GM21576 (cell line): ENCODE results near the gene DGCR6.
A peak's percentile ranks its signal among the peaks of the same experiment; 100 is the strongest.
"Not testable (repeated sequence)": the region's sequence is repeated elsewhere in the genome, so short reads cannot be mapped to it uniquely, and the experiment has no call there.

Experiments used
- ATAC-seq: cut with Tn5 transposase; IDR thresholded peaks from one replicate; pipeline ENCODE4 v1.9.1; 2021; ENCODE audit warnings: mild to moderate bottlenecking, moderate library complexity; ENCODE audit not compliant: unreplicated experiment

The DGCR6 gene

DNA sequence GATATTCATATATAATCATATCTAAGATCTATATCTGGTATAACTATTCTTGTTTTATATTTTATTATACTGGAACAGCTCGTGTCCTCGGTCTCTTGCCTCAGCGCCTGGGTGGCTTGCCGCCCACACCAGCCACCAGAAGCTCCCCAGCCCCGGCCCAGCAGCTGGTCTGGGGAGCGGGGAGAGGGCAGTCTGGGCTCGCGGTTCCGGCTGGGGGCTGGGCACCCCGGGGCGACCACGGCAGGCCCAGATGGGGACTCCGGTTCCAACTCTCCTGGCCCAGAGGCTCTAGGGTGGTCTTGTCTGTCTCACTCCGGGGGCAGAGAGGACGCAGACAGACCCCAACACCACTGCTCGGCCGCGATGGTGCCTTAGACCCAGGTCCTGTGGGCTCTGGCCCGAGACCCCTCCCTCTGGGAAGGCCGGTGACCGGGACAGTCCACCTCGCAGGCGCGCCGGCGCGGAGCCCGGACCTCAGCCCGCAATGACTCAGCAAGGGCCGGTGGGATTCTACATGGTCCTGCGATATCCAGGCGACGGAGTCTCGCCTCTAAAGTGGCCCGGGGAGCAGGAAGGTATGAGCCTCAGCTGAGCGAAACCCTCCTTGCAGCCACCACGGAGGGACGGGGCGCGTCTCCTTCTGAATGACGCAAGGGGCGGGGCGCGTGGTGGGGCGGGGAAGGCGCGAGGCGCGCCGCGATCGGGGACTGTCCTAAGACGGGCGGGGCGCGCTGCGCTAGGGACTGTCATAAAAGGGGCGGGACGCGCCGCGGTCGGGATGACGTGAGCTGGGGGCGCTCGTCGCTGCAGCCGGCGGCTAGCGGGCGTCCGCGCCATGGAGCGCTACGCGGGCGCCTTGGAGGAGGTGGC lies at the start of gene DGCR6:
TSS of gene DGCR6 (plus strand) at position 781 of the 870 bp plus-strand sequence. CDS start at position 836, 55 bp downstream.
- peak; percentile 91 for ATAC-seq

DNA sequence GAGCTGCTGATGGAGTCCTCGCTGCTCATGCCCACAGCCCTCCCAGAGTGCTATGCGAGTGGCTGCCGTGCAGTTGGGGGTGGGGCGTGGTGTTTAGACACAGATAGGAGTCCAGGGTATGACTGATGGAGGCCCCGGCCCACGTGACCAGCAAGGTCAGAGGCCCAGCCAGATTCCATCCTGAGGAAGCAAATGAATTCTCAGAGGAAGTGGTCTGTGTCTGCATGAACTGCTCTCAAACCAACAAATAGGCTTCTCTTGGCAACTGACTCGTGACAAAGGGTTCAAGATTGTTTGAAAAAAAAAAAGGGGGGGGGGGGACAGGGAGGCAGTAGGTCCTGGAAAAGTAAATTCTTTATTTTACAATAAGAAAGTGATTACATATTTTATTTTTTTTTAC lies 46.8 kb upstream of the DGCR6 start:
- not testable (repeated sequence) for ATAC-seq

DNA sequence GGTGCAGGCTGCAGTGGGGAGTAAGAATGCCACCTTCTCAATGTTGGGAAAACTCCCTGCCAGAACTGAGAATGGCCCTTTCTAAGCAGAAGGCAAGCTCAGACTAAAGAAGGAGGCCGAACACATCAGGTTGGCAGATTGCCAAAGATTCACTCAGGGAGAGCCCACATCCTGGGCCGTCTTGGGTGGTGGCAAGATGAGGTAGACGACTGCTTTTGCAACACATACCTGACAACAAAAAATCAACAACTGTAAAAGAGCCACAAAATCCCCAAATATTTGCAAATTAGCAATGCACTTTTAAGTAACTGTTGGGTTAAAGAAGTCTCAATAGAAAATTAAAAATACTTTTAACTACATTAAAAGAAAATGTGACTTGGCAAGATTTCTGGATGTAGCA lies 24.9 kb upstream of the DGCR6 start:
- not testable (repeated sequence) for ATAC-seq

DNA sequence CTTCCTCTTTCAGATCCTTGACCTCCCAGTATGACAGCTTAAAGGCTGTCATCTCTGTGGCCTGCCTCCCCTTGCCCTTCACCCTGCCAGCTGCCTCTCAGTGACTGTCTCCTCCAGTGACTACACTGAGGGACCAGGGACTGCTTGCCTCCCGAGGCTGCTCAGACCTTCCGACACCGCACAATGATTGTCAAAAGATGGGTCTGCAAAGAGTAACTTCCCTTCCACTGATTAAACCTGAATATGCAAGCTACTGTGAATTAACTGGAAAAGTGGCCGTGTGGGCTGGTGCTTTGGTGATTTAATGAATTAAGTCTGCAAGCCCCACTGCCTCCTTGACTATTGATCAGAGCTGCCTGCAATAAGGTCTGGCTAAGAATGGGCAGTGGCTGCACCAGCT lies 21.7 kb upstream of the DGCR6 start:
- not testable (repeated sequence) for ATAC-seq

DNA sequence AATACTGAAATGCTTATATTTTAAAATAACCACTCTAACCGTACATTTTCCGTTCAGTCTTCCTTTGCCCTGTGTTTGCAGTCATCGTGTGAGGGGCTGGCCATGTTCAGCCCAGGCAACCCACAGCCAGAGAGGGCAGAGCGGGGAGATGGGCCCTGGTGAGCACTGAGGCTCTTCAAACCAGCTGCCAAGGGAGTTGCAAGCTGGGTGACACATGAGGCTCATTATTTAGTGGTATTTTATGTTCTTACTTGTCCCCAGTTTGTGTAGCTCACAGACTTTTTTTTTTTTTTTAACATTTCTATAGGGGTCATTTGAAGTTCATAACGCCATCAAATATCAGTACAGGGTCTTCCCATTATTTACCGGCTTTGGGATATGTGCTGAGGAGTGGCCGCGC lies 18.0 kb upstream of the DGCR6 start:
- ATAC-seq: no peak

DNA sequence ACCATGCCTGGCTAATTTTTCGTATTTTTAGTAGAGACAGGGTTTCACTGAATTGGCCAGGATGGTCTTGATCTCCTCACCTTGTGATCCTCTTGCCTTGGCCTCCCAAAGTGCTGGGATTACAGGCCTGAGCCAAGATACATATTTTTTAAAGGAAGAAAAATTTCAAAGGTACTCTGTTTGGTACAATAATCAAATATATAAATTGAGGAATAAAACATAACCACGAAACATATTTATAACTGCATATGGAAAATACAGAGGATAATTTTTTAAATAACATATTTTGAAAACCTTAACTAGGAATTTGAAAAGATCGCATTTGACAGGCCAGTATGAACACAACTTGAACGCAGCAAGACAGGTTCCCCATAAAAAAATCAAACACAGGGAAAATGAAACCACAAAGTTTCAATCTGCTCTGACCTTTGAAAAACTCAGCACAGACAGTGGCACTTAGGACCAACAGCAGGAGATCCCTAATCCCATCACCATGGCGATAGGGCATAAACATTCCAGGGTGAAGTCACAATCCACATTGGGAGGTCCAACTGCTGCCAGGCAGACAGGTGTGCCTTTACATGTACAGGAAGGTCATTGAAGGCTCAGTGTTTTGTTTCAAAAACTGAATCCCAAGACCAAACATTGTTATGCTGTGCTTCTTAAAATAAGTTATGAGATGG lies 15.5 kb upstream of the DGCR6 start:
- ATAC-seq: not testable (repeated sequence)

DNA sequence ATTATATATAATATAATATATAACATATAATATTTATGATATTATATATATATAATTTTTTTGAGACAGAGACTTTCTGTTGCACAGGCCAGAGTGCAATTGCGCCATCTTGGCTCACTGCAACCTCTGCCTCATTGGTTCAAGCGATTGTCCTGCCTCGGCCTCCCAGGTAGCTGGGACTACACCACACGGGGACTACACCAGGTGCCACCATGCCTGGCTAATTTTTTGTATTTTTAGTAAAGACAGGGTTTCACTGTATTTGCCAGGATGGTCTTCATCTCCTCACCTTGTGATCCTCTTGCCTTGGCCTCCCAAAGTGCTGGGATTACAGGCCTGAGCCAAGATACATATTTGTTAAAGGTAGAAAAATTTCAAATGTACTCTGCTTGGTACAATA lies 12.3 kb upstream of the DGCR6 start:
- not testable (repeated sequence) for ATAC-seq

DNA sequence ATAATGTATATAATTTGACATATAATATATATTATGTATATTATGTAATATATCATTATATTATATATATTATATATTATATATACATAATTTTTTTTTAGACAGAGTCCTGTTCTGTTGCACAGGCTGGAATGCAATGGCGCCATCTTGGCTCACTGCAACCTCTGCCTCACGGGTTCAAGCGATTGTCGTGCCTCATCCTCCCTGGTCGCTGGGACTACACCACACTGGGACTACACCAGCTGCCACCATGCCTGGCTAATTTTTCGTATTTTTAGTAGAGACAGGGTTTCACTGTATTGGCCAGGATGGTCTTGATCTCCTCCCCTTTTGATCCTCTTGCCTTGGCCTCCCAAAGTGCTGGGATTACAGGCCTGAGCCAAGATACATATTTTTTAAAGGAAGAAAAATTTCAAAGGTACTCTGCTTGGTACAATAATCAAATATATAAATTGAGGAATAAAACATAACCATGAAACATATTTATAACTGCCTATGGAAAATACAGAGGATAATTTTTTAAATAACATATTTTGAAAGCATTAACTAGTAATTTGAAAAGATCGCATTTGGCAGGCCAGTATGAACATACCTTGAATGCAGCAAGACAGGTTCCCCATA lies 10.0 kb upstream of the DGCR6 start:
- not testable (repeated sequence) for ATAC-seq

DNA sequence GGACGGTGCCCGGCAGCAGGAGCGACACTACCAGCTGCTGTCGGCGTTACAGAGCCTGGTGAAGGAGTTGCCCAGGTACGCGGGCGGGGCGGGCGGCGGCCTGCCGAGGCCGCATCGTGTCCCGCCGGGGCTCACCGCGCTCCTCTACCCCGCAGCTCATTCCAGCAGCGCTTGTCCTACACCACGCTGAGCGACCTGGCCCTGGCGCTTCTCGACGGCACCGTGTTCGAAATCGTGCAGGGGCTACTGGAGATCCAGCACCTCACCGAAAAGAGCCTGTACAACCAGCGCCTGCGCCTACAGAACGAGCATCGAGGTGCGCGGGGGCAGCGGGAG lies 258 bp downstream of the DGCR6 start:
- ATAC-seq: not testable (repeated sequence)

DNA sequence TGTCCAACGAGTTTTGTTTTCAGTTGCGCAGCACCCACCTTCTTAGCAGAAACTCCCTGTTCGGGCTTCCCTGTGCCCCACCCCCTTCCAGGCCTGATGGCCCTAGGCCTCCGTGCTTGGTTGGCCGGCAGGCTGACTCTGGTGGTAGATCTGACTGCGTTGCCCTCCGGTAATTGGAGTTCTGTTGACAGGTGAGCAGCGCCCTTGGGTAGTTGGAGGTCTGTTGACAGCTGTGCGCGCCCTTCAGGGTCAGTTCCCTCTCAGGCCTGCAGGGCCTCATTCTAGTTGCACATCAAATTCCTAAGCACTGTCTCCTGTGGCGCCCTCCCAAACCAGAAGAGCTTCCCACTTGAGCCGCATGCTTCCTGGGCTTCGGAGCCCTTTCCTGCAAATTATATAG lies 776 bp downstream of the DGCR6 start:
- no peak for ATAC-seq

DNA sequence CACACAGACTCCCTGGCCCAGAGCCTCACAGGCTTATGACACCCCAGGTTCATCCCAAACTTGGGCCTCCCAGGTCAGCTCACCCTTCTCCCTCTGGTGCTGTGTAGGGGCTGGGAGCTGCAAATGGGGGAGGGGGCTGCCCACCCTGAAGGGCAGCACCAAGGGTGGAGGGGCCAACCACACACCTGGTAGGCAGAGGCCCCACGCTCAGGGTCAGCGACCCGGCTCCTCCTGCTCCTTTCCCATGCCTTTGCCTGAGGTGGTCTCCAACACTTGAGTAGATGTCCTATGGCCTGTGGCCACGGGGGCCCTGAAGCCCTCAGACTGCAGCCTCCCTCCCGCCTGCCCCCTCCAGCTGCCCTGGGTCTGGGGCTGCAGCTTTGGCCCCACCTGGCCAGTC lies 3.4 kb downstream of the DGCR6 start:
- no peak for ATAC-seq

DNA sequence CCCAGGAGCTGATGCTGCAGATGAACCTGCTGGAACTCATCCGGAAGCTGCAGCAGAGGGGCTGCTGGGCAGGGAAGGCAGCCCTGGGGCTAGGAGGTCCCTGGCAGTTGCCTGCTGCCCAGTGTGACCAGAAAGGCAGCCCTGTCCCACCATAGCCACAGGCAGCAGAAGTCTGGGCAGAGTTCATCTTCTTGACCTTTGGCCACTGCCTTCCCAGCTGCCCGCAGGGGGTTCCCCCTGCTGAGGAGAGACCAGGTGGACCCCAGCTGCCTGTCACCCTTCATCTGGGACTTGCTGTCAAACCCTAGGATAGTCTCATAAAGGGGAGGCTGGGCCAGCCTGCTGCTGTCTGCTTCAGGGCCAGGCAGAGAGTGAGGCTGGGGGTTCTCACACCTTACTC lies 5.4 kb downstream of the DGCR6 start:
- ATAC-seq: not testable (repeated sequence)

DNA sequence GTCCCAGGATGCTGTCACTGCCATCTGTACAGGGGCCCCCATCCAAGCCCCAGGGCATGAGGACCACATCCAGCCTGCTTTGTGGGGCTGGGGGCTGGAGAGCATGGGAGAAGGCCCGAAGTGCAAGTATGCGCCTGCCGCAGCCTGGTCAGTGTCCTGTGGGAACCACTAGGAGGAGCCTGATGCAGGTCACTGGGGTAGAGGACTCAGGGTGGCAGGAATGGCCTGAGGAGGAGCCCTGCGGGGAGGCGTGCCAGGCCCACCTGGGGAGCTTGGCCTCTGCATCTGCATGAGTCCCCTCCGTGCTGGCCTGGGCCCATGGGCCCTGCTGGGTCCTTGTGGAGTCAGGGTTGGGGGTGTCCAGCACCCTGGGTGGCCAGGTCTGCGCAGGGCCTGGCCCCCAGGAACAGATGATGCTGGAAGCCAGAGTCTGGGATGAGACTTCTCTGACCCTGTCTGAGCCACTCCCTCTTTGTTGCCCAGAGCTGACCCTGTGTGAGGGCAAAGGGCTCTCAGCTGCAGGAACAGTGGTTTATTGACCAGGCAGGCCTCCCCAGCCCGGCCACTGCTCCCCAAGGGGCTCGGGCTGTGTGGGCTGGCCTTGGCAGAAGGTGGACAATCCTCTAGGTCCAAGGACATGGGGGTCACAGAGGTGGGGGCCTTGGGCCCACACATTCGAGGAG lies 6.3 kb downstream of the DGCR6 start:
- not testable (repeated sequence) for ATAC-seq

DNA sequence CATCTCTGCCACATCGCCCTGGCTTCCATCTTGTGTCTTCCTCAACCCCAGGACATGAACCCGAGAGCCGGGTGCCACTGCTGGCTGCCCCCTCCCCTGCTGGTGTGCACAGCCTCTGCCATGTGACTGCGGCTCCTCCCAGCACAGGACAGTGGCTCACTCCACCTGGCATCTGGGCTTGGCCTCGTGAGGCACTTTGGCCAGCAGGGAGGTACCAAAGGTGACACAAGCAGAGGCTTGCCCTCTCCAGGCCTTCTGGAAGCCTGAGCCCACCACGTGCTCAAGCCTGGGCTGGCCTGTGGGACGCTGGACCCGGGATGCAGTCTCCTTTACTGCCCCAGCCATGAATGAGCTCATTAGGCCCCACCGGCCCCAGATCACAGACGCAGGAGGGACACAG lies 8.4 kb downstream of the DGCR6 start:
- not testable (repeated sequence) for ATAC-seq

DNA sequence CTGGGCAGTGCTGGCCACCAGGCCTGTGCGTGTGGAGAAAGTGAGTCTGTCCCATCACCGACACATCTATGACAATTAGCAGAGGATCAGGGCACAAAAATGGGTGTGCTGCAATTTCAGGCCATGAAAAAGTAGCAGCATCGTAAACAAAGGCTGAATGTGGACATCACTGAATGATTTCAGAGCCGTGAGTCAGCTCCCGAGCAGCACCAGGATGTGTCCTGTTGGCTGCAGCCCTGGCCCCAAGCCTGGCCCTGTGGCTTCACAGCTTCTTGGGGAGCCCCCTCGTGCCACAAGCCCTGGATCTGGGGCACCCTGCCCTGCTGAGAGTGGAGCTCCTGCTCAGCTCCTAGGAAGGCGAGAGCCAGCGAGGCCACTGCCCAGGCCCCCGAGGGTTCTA lies 9.4 kb downstream of the DGCR6 start:
- not testable (repeated sequence) for ATAC-seq

DNA sequence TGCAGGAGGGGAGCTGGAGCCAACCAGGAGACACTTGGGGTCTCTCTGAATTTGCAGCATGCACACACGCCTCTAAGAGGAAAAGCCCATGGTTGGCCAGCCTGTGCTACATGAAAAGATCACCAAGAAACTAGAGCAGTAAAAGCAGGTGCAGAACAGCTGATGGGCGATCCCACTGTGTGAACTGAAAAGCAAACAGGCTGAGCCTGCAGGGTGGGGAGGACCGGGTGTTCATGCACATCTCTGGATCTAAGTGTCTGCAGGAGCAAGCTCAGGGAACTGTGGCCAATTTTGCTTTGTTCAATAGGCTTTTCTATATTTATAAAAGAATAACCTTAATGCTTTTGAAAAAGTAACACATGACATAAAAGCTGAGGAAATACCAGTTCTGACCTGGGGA lies 11.7 kb downstream of the DGCR6 start:
- not testable (repeated sequence) for ATAC-seq

DNA sequence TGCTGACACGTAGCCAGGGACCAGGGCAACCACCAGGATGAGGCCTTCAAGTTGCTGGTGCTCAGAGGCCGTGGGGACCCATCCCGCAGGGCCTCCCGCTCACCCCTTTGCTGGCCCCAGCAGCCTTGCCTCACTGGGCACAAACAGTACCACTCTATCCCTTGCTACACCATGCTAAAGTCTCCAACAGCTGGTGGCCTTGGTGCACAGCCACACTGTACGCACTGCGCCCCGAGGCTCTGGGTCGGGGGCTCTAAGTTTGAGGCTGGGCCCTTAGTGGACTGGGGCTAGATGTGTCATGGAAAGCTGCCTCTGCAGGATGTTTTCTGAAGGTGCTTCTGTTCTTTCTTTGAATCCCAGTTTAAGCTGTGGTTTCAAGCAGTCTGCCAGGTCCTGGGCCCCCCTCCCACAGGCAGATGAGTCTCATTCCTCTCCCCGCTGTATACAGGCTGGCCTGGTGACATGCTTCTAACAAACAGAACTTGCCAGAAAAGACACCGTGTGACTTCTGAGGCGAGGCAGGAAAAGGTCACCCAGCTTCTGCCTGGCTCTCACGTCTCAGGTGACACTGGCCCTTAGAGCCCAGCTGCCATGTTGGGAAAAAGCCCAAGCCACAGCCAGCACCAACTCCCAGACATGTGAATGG lies 14.3 kb downstream of the DGCR6 start:
- ATAC-seq: not testable (repeated sequence)

DNA sequence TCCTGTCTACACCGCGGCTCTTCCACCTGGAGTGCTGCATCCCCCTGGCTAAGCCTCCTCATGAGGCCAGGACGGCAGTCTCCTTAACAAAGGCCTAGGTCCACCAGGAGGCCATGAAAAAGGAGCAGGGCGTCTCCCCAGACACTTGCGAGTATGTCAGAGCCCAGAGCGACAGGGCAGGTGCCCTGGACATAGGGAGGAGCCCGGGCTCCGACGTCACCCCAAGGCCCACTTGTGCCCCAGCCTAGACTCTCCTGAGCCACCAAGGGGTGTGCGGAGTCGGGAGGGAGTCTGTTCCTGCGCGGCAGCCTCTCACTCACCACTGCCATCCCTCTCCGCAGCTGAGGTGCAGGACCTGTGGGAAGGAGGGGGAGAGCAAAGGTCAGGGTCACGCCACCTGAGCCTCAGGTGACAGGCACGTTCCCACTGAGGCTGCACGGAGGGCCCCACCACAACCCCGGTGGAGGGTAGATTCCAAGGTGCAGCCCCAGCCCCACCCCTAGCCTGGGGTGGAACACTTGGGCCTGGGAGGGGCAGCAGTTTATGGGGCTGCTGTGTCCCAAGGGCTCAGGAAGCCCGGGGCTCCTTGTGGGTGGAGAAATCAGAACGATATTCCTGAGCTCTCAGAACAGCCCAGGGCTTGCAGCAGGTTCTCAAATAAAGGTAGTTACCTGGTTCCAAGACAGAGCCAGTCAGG lies 19.4 kb downstream of the DGCR6 start:
- ATAC-seq: no peak

DNA sequence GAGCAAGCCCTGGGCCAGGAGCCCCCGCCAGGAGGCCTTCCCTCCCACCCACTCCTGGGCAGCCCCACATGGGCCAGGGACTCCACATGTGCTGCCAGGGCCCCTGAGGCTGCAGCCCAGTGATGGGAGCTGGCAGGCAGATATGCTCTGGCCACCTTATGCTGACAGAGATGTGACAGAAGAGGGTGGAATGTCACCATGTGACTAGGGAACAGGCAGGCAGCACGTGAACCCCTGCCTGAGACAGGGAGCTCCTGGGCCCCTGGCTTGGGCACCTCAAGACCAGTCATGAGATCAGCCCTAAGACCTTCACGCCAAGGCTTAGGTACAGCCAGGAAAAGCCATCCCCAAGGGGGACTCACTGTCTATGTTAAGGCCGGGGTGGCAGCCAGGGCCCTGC lies 20.9 kb downstream of the DGCR6 start:
- no peak for ATAC-seq

DNA sequence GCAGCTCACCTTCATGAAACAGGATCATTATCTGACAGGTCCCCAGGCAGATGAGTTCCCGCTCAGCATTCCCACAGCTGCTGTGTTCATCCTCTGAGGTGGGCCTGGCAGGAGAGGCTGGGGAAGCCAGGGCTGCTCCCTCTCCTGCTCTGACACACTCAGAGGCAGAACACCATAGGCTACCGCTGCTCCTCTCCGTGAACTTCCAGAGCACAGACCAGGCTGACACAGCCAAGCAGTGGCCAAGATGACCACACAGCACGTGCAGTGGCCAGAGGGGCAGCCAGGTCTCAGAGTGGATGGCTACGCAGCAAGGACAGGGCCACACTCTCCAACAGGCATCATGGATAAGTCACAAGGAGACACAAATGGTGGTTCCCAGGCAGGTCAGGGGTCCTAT lies 21.5 kb downstream of the DGCR6 start:
- no peak for ATAC-seq
